ENCODE results near the gene ABCC10. TPM values are rescaled to one million over a fixed set of nuclear protein-coding genes. Genes with fewer than 3 reads are reported as not detected.
"Not testable (repeated sequence)": the region's sequence is repeated elsewhere in the genome, so short reads cannot be mapped to it uniquely, and the experiment has no call there.

ABCC10 gene
- total RNA-seq, 2 donors from 2014 or later = 12.5 to 13.7 TPM

DNA sequence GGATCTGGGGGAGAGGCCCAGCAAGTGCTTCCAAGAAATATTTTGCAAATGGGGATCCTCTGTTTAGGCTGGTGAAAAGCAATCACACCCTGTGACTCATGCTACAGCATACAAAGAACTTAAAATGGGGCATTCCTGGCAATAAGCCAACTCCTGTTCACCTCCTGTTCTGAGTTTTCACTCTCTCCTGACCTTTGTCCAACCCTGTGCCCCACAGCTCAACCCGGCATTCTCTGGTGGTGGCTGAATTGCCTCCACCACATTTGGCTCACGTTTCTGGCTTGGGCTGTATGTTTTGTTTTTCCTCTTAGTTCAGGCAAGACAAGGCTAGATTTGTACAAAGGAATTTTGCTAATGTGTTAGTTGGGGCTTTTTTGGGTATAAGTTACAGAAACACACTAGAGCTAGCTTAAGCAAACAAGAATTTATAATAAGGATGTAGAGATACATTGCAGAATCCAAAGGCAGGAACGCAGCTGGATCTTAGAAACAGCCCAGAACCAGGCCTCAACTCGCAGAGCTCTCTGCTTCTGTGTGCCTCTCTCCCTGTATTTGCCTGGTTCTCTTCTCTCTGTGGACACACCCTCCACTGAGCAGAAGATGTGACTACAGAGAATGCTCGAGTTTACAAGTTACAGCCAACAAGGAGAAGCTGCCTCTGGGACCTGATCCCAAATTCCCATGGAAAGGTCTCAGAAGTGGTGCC, 9.4 kb downstream of the ABCC10 start:
- DNase-seq (no peak), ATAC-seq (peak; percentile 45 to 75)
- intact Hi-C loops (cut with DNase I) = no loop called here

DNA sequence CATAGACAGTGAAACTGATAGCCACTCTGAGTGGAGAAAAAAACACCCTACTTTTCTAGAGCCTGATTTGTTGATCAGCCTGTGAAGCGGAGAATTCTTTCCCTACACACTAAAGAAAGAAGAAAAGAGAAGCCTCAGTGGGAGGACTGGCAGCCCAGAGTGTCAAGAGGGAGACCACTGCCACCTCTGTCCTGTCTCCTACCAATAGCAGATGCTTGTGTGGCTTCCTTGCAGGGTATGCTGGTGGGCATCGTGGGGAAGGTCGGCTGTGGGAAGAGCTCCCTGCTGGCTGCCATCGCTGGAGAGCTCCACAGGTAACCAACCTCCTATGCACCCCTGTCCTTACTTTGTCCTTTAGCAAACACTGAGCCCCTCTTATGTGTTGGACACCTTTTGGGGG, 10.4 kb downstream of the ABCC10 start:
- ATAC-seq (no peak), DNase-seq (no peak)
- intact Hi-C loops (cut with DNase I) = no loop called here

DNA sequence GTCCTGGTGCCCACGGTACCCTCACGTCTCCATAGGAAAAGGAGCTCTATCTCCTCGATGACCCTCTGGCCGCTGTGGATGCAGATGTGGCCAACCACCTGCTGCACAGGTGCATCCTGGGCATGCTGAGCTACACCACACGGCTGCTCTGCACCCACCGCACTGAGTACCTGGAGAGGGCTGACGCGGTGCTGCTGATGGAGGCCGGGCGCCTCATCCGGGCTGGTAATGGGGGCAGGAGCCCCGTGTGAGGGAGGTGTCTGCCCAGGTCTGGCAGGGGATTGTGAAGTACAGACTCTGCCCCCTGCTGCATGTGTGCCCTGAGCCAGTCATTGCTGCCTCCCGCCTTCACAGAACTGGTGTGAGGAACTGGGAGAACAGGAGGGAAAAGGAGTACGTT, 15.6 kb downstream of the ABCC10 start:
- DNase-seq = no peak
- no peak for ATAC-seq
- intact Hi-C loops (cut with DNase I) = no loop called here

DNA sequence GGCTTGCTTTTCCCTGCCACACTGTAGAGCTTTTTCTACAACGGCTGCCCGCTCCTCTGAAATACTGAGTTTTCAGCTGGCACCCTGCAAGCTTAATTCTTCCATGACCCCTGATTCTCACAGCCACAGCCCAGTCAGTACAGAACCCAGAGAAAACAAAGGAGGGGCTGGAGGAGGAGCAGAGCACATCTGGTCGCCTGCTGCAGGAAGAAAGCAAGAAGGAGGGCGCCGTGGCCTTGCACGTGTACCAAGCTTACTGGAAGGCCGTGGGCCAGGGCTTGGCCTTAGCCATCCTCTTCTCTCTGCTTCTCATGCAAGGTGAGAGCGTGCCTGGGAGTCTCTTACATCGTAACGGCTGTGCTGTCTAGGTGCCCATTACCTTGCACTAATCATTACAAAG, 16.7 kb downstream of the ABCC10 start:
- no peak for DNase-seq
- intact Hi-C loops (cut with DNase I) = no loop called here
- no peak for ATAC-seq

DNA sequence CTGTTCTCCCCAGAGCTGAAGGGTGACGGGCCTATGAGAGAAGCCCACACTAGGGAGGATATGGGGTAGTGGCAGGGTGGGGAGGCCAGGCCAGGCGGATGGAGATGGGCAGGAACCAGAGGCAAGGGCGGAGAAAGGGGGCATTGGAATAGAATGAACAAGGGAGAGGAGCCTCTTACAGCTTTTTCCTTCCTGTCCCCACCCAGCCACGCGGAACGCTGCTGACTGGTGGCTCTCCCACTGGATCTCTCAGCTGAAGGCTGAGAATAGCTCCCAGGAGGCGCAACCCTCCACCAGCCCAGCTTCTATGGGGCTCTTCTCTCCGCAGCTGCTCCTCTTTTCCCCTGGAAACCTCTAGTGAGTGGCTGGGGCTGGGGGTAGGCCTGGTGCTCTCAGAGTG, 17.2 kb downstream of the ABCC10 start:
- ATAC-seq (no peak), DNase-seq (no peak)
- intact Hi-C loops (cut with DNase I) = no loop called here

DNA sequence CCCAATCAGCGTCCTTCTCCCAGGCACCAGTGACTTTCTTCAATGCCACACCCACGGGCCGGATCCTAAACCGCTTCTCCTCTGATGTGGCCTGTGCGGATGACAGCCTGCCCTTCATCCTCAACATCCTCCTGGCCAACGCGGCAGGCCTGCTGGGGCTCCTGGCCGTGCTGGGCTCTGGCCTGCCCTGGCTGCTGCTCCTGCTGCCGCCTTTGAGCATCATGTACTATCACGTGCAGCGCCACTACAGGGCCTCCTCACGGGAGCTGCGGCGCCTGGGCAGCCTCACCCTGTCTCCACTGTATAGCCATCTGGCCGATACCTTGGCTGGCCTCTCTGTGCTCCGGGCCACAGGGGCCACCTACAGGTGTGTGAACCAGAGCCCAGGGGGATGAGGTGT, 18.2 kb downstream of the ABCC10 start:
- intact Hi-C loops (cut with DNase I) = no loop called here
- ATAC-seq = no peak
- DNase-seq = no peak

DNA sequence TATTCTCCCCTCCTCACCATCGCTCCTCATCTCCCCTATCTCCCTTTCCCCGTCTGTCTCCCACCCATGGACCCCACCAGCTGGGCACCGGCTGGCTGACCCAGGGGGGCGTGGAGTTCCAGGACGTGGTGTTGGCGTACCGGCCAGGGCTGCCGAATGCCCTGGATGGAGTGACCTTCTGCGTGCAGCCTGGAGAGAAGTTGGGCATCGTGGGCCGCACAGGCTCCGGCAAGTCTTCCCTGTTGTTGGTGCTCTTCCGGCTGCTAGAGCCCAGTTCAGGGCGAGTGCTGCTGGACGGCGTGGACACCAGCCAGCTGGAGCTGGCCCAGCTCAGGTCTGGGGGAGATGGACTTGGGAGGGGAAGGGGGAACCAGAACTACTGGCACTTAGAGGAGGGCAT, 20.3 kb downstream of the ABCC10 start:
- DNase-seq (no peak), ATAC-seq (no peak)
- intact Hi-C loops (cut with DNase I) = no loop called here

DNA sequence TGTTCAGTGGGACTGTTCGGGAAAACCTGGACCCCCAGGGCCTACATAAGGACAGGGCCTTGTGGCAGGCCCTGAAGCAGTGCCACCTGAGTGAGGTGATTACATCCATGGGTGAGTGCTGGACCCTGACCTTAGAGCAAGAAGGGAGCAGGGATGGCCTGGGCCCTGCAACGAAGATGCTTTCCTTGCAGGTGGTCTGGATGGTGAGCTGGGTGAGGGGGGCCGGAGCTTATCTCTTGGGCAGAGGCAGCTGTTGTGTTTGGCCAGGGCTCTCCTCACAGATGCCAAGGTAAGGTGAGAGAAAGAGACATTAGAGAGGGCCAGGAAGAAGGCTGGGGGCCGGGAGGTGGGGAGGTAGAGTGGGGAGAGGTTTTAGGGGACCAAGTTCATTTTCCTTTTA, 21.6 kb downstream of the ABCC10 start:
- intact Hi-C loops (cut with DNase I) = no loop called here
- ATAC-seq (no peak), DNase-seq (no peak)

DNA sequence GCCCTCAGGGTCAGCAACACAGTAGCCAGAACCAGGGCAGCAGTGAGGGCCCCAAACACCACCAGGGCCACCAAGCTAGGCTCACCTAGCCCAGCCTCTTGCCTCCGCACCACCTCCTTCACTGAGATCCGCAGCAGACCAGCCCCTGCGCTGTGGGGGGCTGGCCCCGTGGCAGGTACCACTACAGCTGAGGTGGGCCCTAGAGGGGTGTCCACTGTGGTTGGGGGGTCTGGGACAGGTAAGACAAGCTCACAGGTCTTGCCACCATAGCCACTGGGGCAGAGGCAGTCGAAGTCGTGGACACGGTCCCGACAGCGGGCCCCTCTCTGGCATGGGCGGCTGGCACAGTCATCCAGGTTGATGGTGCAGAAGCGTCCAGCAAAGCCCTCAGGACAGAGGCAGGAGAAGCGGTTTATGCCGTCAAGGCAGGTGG, 23.4 kb downstream of the ABCC10 start:
- DNase-seq (no peak), ATAC-seq (no peak)
- intact Hi-C loops (cut with DNase I) = loop anchor here in 1 of 2 donors (5.0 kb wide), 1 partner anchor 57 kb away; no protein-coding TSS in a partner anchor

DNA sequence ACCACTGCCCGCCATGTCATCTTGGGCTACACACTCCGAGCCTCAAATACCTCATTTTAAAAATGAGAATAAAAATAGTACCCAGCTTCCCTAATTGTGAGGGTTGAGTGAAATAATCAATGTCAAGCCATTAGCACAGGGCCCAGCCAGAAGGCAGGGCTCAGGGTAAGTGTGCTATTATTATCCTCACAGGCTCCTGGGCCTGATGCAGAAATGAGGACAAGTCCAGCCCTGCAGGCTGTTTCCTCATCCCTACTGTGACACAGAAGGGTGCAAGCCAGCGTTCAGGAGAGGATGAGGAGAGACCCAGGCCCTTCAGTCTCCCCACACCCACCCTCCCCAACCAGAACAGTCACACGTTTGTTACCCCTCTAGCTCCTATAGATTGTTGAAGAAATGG, 24.0 kb downstream of the ABCC10 start:
- DNase-seq (no peak), ATAC-seq (no peak)
- intact Hi-C loops (cut with DNase I) = loop anchor here in 1 of 2 donors (5.0 kb wide), 1 partner anchor 56 kb away; no protein-coding TSS in a partner anchor

DNA sequence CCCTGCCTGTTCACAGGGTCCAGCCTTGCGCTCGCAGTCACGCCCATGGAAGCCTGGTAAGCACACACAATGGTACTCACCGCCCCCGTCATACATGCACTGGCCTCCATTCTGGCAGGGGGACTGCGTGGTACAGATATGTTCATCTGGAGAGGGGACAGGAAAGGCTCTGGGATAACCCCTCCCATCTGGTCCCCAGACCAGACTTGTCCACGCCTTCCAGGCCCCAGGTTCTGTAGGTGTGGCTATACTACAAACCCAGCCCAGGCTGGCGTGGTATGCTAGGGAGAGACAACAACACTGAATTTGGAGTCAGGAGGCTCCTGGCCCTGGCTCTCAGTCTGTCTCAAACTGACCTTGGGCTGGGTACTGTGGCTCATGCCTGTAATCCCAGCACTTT, 24.6 kb downstream of the ABCC10 start:
- intact Hi-C loops (cut with DNase I) = loop anchor here in 1 of 2 donors (5.0 kb wide), 1 partner anchor 55 kb away; no protein-coding TSS in a partner anchor
- no peak for ATAC-seq
- DNase-seq = no peak

DNA sequence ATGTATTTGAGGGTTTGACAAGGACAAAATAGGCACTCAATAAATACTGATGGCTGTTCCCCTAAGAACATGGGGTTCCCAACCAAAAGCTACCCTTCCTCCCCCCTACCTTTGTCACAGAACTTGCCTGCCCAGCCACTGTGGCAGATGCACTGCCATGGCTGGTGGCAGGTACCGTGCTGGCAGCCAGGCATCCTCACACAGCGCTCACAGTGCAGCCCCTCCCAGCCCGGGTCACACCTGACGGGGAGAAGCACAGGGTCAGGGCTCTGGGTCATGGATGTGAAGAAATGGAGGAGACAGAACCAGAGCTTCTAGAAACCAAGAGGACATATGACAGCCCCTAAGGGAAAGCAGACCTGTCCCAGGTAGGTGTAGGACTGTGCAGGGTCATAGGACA, 25.6 kb downstream of the ABCC10 start:
- ATAC-seq (no peak), DNase-seq (no peak)
- intact Hi-C loops (cut with DNase I) = loop anchor here in 1 of 2 donors (5.0 kb wide), 1 partner anchor 54 kb away; no protein-coding TSS in a partner anchor

DNA sequence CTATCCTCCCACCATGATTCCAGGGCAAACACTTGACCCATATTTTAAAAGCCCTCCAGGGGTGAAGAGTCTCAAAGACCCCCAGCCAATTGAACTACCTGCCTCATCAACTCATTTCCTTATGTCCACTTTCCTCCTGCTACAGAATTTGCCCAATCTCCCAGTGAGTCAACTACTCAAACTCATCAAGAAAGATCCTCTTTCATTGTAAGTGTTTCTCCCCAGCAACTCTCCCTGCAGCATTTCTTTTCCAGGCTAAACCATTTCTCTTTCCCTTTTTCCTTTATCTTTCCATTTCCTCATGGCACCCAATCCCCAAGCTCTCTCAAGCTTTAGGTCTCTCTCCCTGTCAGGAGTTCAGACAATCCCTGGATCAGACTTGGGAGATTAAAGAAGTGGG, 26.5 kb downstream of the ABCC10 start:
- intact Hi-C loops (cut with DNase I) = loop anchor here (2.0 to 5.0 kb wide), 2 partner anchors 53 kb away; no protein-coding TSS in a partner anchor
- DNase-seq = no peak
- no peak for ATAC-seq

DNA sequence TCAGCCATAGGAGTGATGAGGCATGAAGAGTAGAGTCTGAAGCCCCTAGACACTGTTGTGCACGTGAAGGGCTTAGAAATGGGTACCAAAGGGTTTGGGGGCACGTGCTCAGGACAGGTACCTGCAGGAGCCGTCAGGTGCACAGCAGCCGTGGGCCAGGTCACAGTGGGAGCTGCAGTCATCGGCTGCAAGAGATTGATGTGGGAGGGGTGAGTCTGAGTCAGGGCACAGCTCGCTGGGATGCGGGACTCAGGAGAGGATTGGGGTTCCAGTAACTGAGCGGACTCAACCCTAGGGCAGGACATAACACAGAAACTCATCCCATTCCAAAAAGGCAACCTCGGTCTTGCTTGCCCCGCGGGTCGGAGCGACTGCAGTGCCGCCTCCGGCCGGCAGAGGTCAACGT, 27.0 kb downstream of the ABCC10 start:
- ATAC-seq (no peak), DNase-seq (no peak)
- intact Hi-C loops (cut with DNase I) = loop anchor here (2.0 to 5.0 kb wide), 2 partner anchors 53 kb away; no protein-coding TSS in a partner anchor

DNA sequence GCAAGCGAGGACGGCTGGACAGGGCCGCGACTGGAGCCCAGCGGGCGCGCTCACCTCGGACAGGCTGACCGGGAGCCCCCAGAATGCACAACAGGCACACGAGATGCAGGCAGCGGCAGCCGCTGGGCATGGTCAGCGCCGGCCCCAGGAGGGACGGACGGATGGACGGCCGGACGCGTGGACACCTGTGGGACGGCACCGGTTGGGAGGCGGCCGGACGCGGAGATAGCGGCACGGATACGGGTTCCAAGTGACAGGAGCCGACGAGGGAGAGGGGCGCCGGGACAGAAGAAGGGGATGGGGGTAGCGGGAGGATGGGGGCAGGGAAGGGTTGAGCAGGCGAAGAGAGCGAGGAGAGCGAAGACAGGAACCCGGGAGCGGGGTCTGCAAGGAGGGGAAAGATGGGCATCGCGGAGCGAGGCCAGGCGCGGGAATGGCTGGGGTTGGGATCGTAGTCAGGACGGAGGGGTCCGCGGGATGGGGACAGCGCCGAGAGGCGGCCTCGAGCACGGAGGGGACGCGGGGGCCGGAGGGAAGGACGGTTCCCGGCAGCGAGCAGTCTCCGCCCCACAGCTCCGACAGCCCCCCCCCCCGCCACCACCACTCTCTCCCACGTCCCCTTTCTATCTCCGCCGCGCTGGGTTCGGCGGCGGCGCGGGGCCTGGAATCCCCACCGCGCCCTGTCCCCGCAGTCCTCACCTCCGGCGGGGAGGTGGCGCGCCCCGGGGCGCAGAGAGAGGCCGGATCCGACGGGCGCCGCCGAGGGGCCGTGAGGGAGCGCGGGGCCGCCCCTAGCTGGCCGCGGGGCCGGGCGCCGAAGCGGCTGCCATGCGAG, 27.6 kb downstream of the ABCC10 start:
- peak; percentile 90 to 91 for ATAC-seq
- intact Hi-C loops (cut with DNase I) = loop anchor here (2.0 to 5.0 kb wide), 2 partner anchors 52 kb away; no protein-coding TSS in a partner anchor
- DNase-seq = peak; percentile 89

DNA sequence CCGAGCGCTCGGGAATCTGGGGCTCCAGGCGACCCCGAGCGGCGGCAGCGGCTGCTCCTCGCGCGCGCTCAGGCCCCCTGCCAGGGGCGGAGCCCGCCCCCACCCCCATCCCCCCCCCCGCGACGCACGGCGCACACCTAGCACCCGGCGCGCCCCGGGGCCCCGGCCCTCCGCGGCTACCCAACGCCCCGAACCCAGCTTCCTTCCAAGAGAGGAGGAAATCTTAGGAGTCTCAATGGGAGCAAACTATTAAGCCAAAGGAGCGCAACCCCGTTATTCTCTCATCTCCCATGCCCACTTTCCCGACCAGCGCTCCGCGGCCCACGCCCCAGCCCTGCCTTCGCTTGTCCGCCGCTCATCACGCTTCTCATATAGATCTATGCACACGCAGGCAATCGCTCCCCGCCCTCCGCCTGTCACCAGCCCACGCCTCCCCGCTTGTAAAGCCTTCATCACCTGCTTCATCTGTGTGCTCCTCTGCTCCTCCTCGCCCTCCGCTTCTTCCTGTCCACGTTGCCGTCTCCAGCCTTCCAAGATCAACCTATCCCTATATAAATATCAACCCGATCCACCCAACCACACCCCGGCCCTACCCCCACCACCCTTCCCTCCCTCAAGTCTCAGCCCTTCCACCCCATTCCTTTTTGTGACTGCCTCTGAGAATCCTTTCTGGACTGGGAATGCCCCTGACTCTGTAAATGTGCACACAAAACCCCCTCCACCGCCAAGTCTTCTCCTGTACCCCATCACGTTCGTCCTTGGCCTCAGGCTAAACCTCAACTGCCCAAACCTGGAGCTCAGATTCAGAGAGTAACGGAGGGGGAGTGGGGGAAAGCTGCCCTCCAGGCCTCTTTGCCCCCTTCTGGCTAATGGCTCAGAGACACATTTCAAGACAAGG, 28.4 kb downstream of the ABCC10 start, which contains the start of gene DLK2:
TSS of gene DLK2 (minus strand) at position 18 of the 898 bp plus-strand sequence. CDS start 723 bp downstream, outside the sequence.
- no peak for DNase-seq
- peak; percentile 13 to 20 for ATAC-seq
- intact Hi-C loops (cut with DNase I) = loop anchor here in 1 of 2 donors (2.0 kb wide), 1 partner anchor 51 kb away; no protein-coding TSS in a partner anchor

DNA sequence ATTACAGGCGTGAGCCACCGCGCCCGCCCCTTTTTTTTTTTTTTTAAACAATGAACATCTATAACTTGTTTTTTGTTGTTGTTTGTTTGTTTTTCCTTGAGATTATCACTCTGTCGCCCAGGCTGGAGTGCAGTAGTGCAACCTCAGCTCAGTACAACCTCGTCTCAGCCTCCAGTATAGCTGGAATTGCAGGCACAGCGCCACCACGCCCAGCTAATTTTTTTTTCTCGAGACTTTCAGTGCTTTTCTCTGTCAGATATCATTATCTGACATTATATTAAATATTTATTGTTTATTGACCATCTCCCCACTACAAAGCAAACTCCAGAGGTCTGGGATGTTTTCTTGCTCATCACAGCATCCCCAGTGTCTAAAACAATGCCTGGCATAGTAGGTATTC, 30.3 kb downstream of the ABCC10 start:
- no peak for DNase-seq
- intact Hi-C loops (cut with DNase I) = no loop called here
- no peak for ATAC-seq

DNA sequence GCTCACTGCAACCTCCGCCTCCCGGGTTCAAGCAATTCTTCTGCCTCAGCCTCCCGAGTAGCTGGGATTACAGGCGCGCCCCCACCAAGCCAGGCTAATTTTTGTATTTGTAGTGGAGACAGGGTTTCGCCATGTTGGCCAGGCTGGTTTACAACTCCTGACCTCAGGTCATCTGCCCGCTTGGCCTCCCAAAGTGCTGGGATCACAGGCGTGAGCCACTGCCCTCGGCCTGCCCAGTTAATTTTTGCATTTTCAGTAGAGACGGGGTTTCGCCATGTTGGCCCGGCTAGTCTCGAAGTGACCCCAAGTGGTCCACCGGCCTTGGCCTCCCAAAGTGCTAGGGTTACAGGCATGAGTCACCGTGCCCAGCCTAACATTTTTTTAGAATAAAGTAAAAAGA, 30.8 kb downstream of the ABCC10 start:
- DNase-seq; intact Hi-C loops (cut with DNase I); ATAC-seq: not testable (repeated sequence)

DNA sequence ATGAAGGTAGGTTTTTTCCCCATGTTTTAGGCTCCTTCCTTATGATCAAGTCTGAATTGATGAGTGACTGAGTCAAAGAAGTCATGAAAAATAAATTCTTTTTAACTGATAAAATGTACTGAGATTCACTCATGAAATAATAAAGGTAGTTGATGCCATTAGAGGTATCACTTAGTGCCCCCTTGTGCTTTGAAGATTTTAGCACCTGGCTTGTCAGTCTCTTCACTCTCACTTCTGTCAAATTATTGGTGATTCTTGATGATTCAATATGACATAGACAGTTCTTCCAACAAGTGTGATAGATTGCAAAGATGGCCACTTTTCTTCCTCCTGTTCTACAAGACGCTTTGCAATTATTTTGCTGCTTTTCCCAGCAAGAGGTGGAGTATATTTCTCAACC, 32.2 kb downstream of the ABCC10 start:
- DNase-seq (no peak), ATAC-seq (no peak)
- intact Hi-C loops (cut with DNase I) = no loop called here
